ENCODE results near the gene TMSB10. TPM values are rescaled to one million over a fixed set of nuclear protein-coding genes. Genes with fewer than 3 reads are reported as not detected.

Gene TMSB10
- total and polyA plus RNA-seq, 2 donors (not counting 1 experiment from before 2014, with no cell fraction given), result 885 to 5,410 TPM

GRCh38 chr2:84940831-84941412 lies 35.5 kb downstream of the TMSB10 start:
- POLR2A ChIA-PET, result interaction anchor here (0.7 to 4.7 kb wide), 2 partner anchors 29 to 460 kb away, joined by 6 to 39 read pairs; partner anchors contain the start of gene KCMF1
- peaks cover 9% of the 10 kb centered on the region for H3K79me2 ChIP-seq (ENCODE audit: control insufficient read depth, insufficient read depth, low read length)
- Mint-ChIP-seq H3K9me3 (ENCODE audit: insufficient read depth) (no peaks in the 10 kb centered on the region), H3K27ac (peak overlapping the region; percentile 71), H3K4me3 (no peak overlapping the region), H3K4me1 (peaks cover 62% of the 10 kb centered on the region), H3K27me3 (no peaks in the 10 kb centered on the region)
- WGBS (ENCODE audit: insufficient coverage), result no CpG with 5 or more reads among the region's 3 CpGs
- TF ChIP-seq EZH2 (IDR thresholded peaks at IDR 0.05; ENCODE audit: borderline replicate concordance, insufficient read depth, low read depth, low read length, poor library complexity, severe bottlenecking) (no peak), CTCF (IDR thresholded peaks at IDR 0.05) (no peak)
- intact Hi-C loops (cut with micrococcal nuclease), result no loop called here
- CTCF ChIA-PET, result interaction anchor here (1.2 to 11.9 kb wide), 4 partner anchors 11 to 46 kb away, joined by 3 to 168 read pairs (median 12); no protein-coding TSS in a partner anchor
- no peaks in the 10 kb centered on the region for H3K27me3 ChIP-seq (replicated peaks in 1 of 4; ENCODE audit: control extremely low read depth in 1 of 4, control insufficient read depth in 3 of 4, insufficient read depth in 4 of 4, low read length in 3 of 4)
- peak overlapping the region in 1 of 2 donors; percentile 34 for H3K27ac ChIP-seq (ENCODE audit: low read length in 2 of 2)
- no peak overlapping the region for H3K4me3 ChIP-seq (ENCODE audit: control extremely low read depth in 1 of 5, extremely low read depth in 1 of 5, insufficient read depth in 1 of 5, low read depth in 2 of 5, low read length in 4 of 5)
- DNase-seq, result no peak
- peak overlapping the region; percentile 21 for H3K4me2 ChIP-seq (replicated peaks; ENCODE audit: low read depth, low read length, poor library complexity, severe bottlenecking)
- no peaks in the 10 kb centered on the region for H4K20me1 ChIP-seq (ENCODE audit: control insufficient read depth, insufficient read depth, low read length, poor library complexity, severe bottlenecking)
- H3K9me3 ChIP-seq (ENCODE audit: control extremely low read depth in 1 of 3, control insufficient read depth in 2 of 3, insufficient read depth in 1 of 3, low read length in 2 of 3), result no peaks in the 10 kb centered on the region
- peaks cover 66 to 78% of the 10 kb centered on the region in 2 donors for H3K4me1 ChIP-seq (ENCODE audit: control insufficient read depth in 2 of 2, insufficient read depth in 2 of 2, low read length in 2 of 2)
- no peaks in the 10 kb centered on the region for H3K36me3 ChIP-seq (replicated peaks in 1 of 2; ENCODE audit: control extremely low read depth in 1 of 2, control insufficient read depth in 1 of 2, extremely low read depth in 1 of 2, insufficient read depth in 2 of 2, low read length in 1 of 2)
- H2AFZ ChIP-seq (ENCODE audit: insufficient read depth, low read depth, low read length, poor library complexity, severe bottlenecking), result no peak overlapping the region
- H3K9ac ChIP-seq (ENCODE audit: low read length), result no peak overlapping the region
- no peak for ATAC-seq (ENCODE audit: low read depth)

- H3K9ac ChIP-seq (ENCODE audit: low read length), result no peak overlapping the region
- Mint-ChIP-seq H3K27ac (peak overlapping the region; percentile 93), H3K27me3 (no peaks in the 10 kb centered on the region), H3K9me3 (ENCODE audit: insufficient read depth) (no peaks in the 10 kb centered on the region), H3K4me1 (peaks cover 72% of the 10 kb centered on the region), H3K4me3 (no peak overlapping the region)
- ChIA-PET CTCF (interaction anchor here (0.8 to 11.9 kb wide), 5 partner anchors 12 to 29 kb away, joined by 3 to 168 read pairs (median 4); partner anchors contain the start of gene KCMF1), POLR2A (interaction anchor here (0.6 to 4.7 kb wide), 2 partner anchors 9 to 28 kb away, joined by 7 to 39 read pairs; partner anchors contain the start of gene KCMF1)
- peaks cover 75 to 89% of the 10 kb centered on the region in 2 donors for H3K4me1 ChIP-seq (ENCODE audit: control insufficient read depth in 2 of 2, insufficient read depth in 2 of 2, low read length in 2 of 2)
- no peaks in the 10 kb centered on the region for H3K36me3 ChIP-seq (replicated peaks in 1 of 2; ENCODE audit: control extremely low read depth in 1 of 2, control insufficient read depth in 1 of 2, extremely low read depth in 1 of 2, insufficient read depth in 2 of 2, low read length in 1 of 2)
- peaks cover 9% of the 10 kb centered on the region for H3K79me2 ChIP-seq (ENCODE audit: control insufficient read depth, insufficient read depth, low read length)
- peak overlapping the region; percentile 44 for H3K4me2 ChIP-seq (replicated peaks; ENCODE audit: low read depth, low read length, poor library complexity, severe bottlenecking)
- peak overlapping the region; percentile 50 to 66 for H3K27ac ChIP-seq (ENCODE audit: low read length in 2 of 2)
- no peaks in the 10 kb centered on the region for H4K20me1 ChIP-seq (ENCODE audit: control insufficient read depth, insufficient read depth, low read length, poor library complexity, severe bottlenecking)
- WGBS (ENCODE audit: insufficient coverage), result 100% methylated on average over 1 of the region's 2 CpGs
- H3K27me3 ChIP-seq (replicated peaks in 1 of 4; ENCODE audit: control extremely low read depth in 1 of 4, control insufficient read depth in 3 of 4, insufficient read depth in 4 of 4, low read length in 3 of 4), result no peaks in the 10 kb centered on the region
- DNase-seq (no peak), ATAC-seq (ENCODE audit: low read depth) (no peak)
- no peak overlapping the region for H3K4me3 ChIP-seq (ENCODE audit: control extremely low read depth in 1 of 5, extremely low read depth in 1 of 5, insufficient read depth in 1 of 5, low read depth in 2 of 5, low read length in 4 of 5)
- no peak overlapping the region for H2AFZ ChIP-seq (ENCODE audit: insufficient read depth, low read depth, low read length, poor library complexity, severe bottlenecking)
- intact Hi-C loops (cut with micrococcal nuclease), result no loop called here
- H3K9me3 ChIP-seq (ENCODE audit: control extremely low read depth in 1 of 3, control insufficient read depth in 2 of 3, insufficient read depth in 1 of 3, low read length in 2 of 3), result no peaks in the 10 kb centered on the region
- TF ChIP-seq EZH2 (IDR thresholded peaks at IDR 0.05; ENCODE audit: borderline replicate concordance, insufficient read depth, low read depth, low read length, poor library complexity, severe bottlenecking) (no peak), CTCF (IDR thresholded peaks at IDR 0.05) (no peak)
Measured at GRCh38 chr2:84942166-84942565, 36.7 kb downstream of the TMSB10 start.

Data from B cell (primary cell).